Measurements from ENCODE around the gene DNAJB6. TPM values are rescaled to one million over a fixed set of nuclear protein-coding genes. Genes with fewer than 3 reads are reported as not detected.
A peak's percentile ranks its signal among the peaks of the same experiment; 100 is the strongest.

DNAJB6 gene
- polyA plus RNA-seq, 3 donors, result 66.6 to 117 (median 116) TPM

DNA sequence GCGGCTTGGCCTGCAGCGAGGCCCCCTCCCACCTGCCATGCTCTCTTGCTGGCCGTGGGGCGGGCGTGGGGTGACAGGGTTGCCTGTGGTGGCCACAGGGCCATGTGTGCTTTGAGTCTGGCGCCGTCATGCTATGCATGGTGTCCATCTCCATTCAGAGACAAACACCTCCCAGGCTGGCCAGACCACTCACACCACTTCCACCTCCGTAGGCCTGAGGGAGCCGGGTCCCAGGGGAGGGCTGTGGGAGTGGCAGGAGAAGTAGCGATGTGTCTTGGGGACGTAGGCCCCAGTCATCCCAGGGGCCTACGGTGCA is 65.5 kb downstream of the DNAJB6 start:
- TF ChIP-seq CTCF (IDR thresholded peaks at IDR 0.05), result no peak
- H3K4me1 Mint-ChIP-seq, result peaks cover 47% of the 10 kb centered on the region
- Histone ChIP-seq H3K4me1 (ENCODE audit: control insufficient read depth in 1 of 2, insufficient read depth in 2 of 2, low read length in 2 of 2) (peaks cover 14 to 30% of the 10 kb centered on the region in 2 donors), H2AFZ (ENCODE audit: insufficient read depth, low read depth, low read length, poor library complexity, severe bottlenecking) (no peak overlapping the region), H4K20me1 (ENCODE audit: insufficient read depth, low read length) (peaks cover 84% of the 10 kb centered on the region), H3K27ac (ENCODE audit: low read depth in 1 of 2, low read length in 2 of 2) (no peak overlapping the region), H3K79me2 (ENCODE audit: insufficient read depth, low read length) (peaks cover 10% of the 10 kb centered on the region), H3K27me3 (ENCODE audit: control insufficient read depth in 2 of 2, insufficient read depth in 2 of 2, low read length in 2 of 2) (no peaks in the 10 kb centered on the region), H3K4me3 (replicated peaks in 1 of 3; ENCODE audit: low read depth in 2 of 3, low read length in 3 of 3) (no peak overlapping the region), H3K9ac (ENCODE audit: insufficient read depth, low read length, poor library complexity, severe bottlenecking) (no peak overlapping the region), H3K9me3 (replicated peaks in 1 of 2; ENCODE audit: control insufficient read depth in 1 of 2, insufficient read depth in 1 of 2, low read length in 2 of 2) (no peaks in the 10 kb centered on the region), H3K36me3 (replicated peaks in 1 of 2; ENCODE audit: control insufficient read depth in 1 of 2, insufficient read depth in 2 of 2, low read length in 2 of 2) (peaks cover 22 to 44% of the 10 kb centered on the region in 2 donors), H3K4me2 (replicated peaks; ENCODE audit: extremely low read depth, low read length, poor library complexity, severe bottlenecking) (no peak overlapping the region)
- no peak for DNase-seq
- H3K36me3 Mint-ChIP-seq, result peaks cover 40 to 60% of the 10 kb centered on the region in 2 donors
- H3K27me3 Mint-ChIP-seq (ENCODE audit: low read depth in 3 of 3), result peaks cover 0 to 7% (median 0%) of the 10 kb centered on the region in 3 donors
- H3K9me3 Mint-ChIP-seq, result peaks cover 0 to 2% (median 0%) of the 10 kb centered on the region in 7 donors
- H3K27ac Mint-ChIP-seq, result no peak overlapping the region
- H3K4me3 Mint-ChIP-seq, result no peak overlapping the region
- intact Hi-C loops (cut with micrococcal nuclease), result no loop called here
- WGBS (ENCODE audit: insufficient coverage), result 85% methylated on average over 4 of the region's 12 CpGs

DNA sequence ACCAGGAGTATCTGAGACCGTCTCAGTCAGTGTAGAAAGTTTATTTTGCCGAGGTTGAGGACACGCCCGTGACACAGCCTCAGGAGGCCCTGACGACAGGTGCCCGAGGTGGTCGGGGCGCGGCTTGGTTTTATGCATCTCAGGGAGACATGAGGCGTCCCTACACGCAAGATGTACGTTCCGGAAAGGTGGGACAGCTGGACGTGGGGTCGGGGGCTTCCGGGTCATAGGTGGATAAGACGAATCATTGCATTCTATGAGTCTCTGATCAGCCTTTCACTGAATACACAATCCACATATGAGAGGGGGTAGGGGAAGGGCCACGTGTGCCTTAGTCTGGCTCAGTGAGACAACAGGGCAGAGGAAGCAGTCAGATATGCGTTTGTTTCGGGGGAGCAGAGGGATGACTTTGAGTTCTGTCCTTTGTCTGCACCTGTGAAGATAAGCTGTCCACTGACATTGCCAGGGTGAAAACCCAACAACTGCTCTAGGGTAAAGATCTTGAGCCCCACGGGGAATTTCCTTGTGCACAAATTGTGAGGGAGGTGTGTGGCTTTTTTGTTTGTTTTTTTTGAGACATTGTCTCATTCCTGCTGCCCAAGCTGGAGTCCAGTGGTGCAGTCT is 66.2 kb downstream of the DNAJB6 start:
- Histone ChIP-seq H3K27ac (ENCODE audit: low read depth in 1 of 2, low read length in 2 of 2) (no peak overlapping the region), H4K20me1 (ENCODE audit: insufficient read depth, low read length) (peaks cover 77% of the 10 kb centered on the region), H3K4me1 (ENCODE audit: control insufficient read depth in 1 of 2, insufficient read depth in 2 of 2, low read length in 2 of 2) (peaks cover 7 to 23% of the 10 kb centered on the region in 2 donors), H2AFZ (ENCODE audit: insufficient read depth, low read depth, low read length, poor library complexity, severe bottlenecking) (no peak overlapping the region), H3K36me3 (replicated peaks in 1 of 2; ENCODE audit: control insufficient read depth in 1 of 2, insufficient read depth in 2 of 2, low read length in 2 of 2) (peaks cover 22 to 50% of the 10 kb centered on the region in 2 donors), H3K9me3 (replicated peaks in 1 of 2; ENCODE audit: control insufficient read depth in 1 of 2, insufficient read depth in 1 of 2, low read length in 2 of 2) (no peaks in the 10 kb centered on the region), H3K27me3 (ENCODE audit: control insufficient read depth in 2 of 2, insufficient read depth in 2 of 2, low read length in 2 of 2) (no peaks in the 10 kb centered on the region), H3K4me2 (replicated peaks; ENCODE audit: extremely low read depth, low read length, poor library complexity, severe bottlenecking) (no peak overlapping the region), H3K79me2 (ENCODE audit: insufficient read depth, low read length) (peaks cover 10% of the 10 kb centered on the region), H3K4me3 (replicated peaks in 1 of 3; ENCODE audit: low read depth in 2 of 3, low read length in 3 of 3) (no peak overlapping the region), H3K9ac (ENCODE audit: insufficient read depth, low read length, poor library complexity, severe bottlenecking) (no peak overlapping the region)
- DNase-seq, result no peak
- H3K4me3 Mint-ChIP-seq, result no peak overlapping the region
- peak overlapping the region in 2 of 7 donors; percentile 9 to 42 for H3K27ac Mint-ChIP-seq
- intact Hi-C loops (cut with micrococcal nuclease), result no loop called here
- peaks cover 0 to 7% (median 0%) of the 10 kb centered on the region in 3 donors for H3K27me3 Mint-ChIP-seq (ENCODE audit: low read depth in 3 of 3)
- 81% methylated on average over 14 of the region's 21 CpGs for WGBS (ENCODE audit: insufficient coverage)
- peaks cover 41 to 62% of the 10 kb centered on the region in 2 donors for H3K36me3 Mint-ChIP-seq
- TF ChIP-seq CTCF (IDR thresholded peaks at IDR 0.05), result no peak
- H3K9me3 Mint-ChIP-seq, result no peaks in the 10 kb centered on the region
- peaks cover 40% of the 10 kb centered on the region for H3K4me1 Mint-ChIP-seq
